AG10803 (cell line): ENCODE results near the gene FAT4.

Source experiments
- DNase-seq: peaks from one replicate; pipeline ENCODE4 v3.0.0; 2010; ENCODE audit warnings: low read depth
- H3K4me3 ChIP-seq: 2 replicates; pipeline ENCODE4 v1.5.1; 2011; ENCODE audit warnings: mild to moderate bottlenecking, low read length, control low read depth
- TF ChIP-seq, protein P1 (sequence below): conservative IDR thresholded peaks from 2 replicates; pipeline ENCODE4 v1.5.1; 2011; ENCODE audit warnings: mild to moderate bottlenecking, low read length, control low read depth, inconsistent platforms

The FAT4 gene

DNA sequence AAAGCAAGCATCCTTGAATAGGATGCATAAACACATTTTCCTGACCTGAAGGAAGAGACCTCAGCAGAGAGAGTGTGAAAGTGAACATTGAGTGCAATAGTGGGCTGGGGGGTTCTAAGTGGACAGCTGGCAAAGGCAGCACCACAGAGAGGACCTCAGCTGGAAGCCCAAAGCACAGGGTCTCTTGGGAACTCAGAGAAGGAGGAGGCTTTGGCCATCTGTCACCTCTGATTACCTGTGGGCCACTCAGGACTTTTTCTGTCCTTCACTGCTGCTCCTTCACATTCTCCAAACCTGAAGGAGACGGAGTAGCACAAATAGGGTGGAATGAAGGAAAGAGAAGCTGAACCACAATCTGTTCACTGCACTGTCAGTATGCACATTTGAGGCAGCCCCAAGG, 37.9 kb upstream of the FAT4 start:
- H3K4me3 ChIP-seq = no peak overlapping the region
- no peak for DNase-seq

DNA sequence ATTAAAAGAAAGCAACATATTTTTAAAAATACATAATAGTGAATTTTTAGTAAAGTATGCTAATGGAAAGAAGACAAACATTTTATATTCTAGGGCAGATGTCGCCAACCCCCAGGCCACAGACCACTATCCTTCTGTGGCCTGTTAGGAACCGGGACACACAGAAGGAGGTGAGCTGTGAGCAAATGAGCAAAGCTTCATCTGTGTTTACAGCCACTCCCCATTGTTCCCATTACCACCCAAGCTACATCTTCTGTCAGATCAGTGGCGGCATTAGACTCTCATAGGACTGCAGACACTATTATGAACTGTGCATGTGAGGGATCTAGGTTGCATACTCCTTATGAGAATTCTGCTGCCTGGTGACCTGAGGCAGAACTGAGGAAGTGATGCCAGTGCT, 37.0 kb upstream of the FAT4 start:
- no peak for DNase-seq
- H3K4me3 ChIP-seq = no peak overlapping the region
- TF ChIP-seq, protein P1, sequence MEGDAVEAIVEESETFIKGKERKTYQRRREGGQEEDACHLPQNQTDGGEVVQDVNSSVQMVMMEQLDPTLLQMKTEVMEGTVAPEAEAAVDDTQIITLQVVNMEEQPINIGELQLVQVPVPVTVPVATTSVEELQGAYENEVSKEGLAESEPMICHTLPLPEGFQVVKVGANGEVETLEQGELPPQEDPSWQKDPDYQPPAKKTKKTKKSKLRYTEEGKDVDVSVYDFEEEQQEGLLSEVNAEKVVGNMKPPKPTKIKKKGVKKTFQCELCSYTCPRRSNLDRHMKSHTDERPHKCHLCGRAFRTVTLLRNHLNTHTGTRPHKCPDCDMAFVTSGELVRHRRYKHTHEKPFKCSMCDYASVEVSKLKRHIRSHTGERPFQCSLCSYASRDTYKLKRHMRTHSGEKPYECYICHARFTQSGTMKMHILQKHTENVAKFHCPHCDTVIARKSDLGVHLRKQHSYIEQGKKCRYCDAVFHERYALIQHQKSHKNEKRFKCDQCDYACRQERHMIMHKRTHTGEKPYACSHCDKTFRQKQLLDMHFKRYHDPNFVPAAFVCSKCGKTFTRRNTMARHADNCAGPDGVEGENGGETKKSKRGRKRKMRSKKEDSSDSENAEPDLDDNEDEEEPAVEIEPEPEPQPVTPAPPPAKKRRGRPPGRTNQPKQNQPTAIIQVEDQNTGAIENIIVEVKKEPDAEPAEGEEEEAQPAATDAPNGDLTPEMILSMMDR = no peak

More for the DNA sequence above, 37.9 kb upstream of the FAT4 start:
- TF ChIP-seq, protein P1 = no peak

DNA sequence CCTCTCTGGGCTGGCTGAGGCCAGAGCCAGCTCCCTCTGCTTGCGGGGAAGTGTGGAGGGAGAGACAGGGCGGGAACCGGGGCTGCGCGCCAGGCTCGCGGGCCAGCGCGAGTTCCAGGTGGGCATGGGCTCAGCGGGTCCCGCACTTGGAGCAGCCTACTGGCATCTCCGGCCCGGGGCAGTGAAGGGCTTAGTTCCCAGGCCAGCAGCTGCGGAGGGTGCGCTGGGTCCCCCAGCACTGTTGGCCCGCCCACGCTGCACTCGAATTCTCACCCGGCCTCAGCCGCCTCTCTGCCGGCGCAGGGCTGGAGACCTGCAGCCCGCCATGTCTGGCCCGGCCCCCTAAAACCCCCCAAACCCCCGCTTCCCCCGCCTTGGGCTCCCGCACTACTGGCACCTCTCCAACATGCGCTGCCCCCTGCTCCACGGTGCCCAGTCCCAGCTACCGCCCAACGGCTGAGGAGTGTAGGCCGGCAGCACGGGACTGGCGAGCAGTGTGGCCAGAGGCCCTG, 33.8 kb upstream of the FAT4 start:
- TF ChIP-seq, protein P1 = no peak
- no peak overlapping the region for H3K4me3 ChIP-seq
- DNase-seq = no peak

DNA sequence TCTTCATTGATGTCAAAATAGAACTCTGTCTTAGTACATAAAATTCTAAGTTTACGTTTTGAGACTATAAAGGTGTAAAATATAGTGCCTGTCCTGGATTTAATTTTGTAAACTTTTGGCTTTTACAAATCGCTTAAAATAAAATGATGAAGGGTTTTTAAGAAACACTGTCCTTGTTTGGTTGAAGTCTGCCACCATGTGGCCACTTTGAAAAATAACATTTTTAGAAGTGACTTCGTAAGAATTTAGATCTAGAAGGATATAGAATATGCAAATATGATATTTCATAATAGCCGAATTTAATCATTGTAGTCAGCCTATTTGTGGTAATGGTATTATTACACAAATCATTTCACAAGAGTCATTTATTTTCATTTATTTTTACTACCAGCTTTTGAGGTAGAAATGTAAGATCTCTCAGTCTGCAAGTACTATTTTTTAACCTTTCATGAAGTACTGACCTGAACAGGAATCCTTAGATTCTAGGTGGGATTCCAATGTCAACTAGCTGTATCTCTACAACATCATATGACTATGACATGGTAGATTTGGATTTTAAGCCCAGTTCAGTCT, 31.0 kb upstream of the FAT4 start:
- TF ChIP-seq, protein P1 = peak; percentile 59
- H3K4me3 ChIP-seq = no peak overlapping the region
- DNase-seq = peak; percentile 46

DNA sequence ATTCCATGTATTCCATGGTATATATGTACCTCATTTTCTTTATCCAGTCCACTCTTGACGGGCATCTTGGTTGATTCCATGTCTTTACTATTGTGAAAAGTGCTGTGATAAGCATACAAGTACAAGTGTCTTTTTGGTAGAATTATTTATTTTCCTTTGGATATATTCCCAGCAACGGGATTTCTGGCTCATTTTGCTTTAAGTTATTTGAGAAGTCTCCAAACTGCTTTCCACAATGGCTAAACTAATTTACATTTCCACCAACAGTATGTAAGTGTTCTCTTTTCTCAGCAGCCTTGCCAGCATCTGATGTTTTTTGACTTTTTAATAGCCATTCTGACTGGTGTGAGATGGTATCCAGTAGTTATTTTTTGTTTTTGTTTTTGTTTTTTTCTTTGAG, 17.6 kb upstream of the FAT4 start:
- no peak for DNase-seq
- no peak overlapping the region for H3K4me3 ChIP-seq
- TF ChIP-seq, protein P1 = no peak

DNA sequence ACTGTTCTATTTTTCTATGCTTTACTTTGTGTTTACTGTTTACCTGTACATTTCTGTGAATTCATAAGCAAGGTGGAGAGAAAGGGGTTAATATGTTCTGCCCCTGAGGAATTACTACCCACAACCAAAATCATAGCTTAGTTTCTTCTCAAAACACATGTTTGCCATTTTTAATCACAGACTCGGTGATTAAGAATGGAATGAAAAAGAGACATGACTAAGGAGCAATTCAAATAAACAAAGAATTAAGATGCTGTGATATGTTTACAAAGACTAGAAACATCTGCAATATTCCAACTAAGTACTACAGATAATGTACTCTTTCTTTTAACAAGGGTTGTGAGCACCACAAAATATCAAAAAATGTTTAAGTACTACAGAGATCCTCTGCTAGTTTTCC, 11.7 kb upstream of the FAT4 start:
- TF ChIP-seq, protein P1 = no peak
- peak; percentile 18 for DNase-seq
- H3K4me3 ChIP-seq = no peak overlapping the region

DNA sequence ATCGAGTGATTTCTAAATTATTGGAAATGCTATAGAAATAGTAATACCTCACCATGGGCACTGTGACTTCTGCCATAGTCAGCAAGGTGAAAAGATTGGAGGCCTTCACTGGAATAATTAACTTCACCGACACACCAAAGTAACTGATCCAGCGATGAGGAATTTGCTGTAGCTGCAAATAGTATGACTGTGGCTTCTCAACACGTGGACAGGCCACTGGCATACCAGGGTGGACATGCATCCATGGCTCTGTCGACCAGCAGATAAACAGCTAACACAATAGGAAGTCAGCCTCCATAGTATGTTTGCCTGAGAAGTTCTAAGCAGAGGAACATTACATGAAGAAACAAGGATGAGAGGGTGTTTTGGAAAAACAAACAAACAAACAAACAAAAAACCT, 10.9 kb upstream of the FAT4 start:
- DNase-seq = no peak
- no peak overlapping the region for H3K4me3 ChIP-seq
- TF ChIP-seq, protein P1 = no peak
